NCI-H345 treated with DMSO at 0.1 percent for 48 hours (cell line): ENCODE measurements around the gene CBX4.
A peak's percentile ranks its signal among the peaks of the same experiment; 100 is the strongest.

Source experiments
- DNase-seq: peaks from one replicate; lab custom pipeline; 2025; ENCODE audit not compliant: unreplicated experiment; lab: John Stamatoyannopoulos, UW

Gene CBX4

GRCh38 chr17:79814974-79815835 lies 24.0 kb downstream of the CBX4 start:
- no peak for DNase-seq

DNA sequence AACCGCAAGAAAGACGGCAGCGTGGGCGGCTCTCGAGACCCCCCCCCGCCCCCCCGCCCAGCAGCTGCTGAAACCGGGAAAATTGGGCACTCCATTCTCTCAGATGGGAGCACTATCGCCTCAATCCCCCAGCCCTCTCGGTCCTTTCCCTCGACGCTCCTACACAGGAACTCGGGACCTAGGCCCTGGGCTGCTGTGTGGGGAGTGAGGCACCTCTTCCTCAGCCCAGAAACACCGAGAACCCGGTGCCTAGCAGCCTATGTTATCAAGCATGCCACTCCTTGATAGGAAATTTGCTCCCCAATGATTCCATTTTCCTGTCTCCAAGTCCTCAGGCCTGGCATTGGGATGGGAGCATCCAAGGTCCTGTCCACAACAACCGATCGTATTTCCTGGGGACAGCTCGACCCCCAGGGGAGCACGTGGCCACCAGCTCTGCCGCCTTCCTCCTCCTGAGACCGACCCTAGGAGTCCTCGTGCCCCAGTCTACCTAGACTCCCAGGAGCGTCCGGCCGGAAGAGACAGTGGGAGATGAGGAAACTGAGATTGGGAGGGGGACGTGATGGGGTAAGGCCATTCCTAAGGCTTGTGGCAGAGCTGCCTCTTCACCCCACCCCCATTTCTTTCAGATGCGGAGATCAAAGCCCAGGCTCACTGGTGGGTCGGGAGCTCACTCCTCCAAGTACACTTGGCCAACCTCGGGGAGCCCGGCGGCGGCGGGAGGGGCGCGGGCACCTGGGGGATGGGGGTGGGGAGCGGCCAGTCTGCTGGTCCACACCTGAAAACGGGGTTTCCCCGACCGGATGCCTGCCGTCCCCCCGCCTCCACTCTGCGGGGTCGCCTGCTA lies 24.9 kb downstream of the CBX4 start:
- DNase-seq: no peak

- DNase-seq: no peak
These were observed 25.7 kb downstream of the CBX4 start for GRCh38 chr17:79813297-79814126.

GRCh38 chr17:79812353-79813258 lies 26.6 kb downstream of the CBX4 start:
- no peak for DNase-seq

DNA sequence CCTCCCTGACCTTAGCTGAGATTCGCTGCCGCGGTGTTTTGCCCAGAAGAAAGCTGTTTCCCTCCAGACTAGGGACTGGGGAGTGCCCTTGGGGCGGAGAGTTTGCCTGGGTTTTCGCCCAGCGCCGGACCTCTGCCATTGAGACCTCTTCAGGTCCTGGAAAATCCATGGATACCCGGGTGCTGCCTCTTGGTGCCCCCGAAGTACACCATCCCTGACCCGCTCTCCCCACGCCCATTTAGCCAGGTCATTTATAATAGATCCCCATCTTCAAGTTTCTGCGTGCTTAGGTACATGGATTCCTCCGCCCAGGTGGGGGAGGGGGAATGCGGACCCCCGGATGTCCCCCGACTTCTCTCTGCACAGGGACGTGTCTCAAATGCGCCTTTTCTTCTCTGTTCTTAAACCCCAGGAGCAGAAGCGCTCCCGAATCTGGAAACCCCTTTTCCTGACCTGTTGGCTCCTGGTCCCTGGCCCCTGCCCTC lies 27.3 kb downstream of the CBX4 start:
- DNase-seq: no peak

GRCh38 chr17:79811011-79811867 lies 28.0 kb downstream of the CBX4 start:
- peak; percentile 82 for DNase-seq

GRCh38 chr17:79810130-79811010 lies 28.9 kb downstream of the CBX4 start:
- peak; percentile 91 for DNase-seq

DNA sequence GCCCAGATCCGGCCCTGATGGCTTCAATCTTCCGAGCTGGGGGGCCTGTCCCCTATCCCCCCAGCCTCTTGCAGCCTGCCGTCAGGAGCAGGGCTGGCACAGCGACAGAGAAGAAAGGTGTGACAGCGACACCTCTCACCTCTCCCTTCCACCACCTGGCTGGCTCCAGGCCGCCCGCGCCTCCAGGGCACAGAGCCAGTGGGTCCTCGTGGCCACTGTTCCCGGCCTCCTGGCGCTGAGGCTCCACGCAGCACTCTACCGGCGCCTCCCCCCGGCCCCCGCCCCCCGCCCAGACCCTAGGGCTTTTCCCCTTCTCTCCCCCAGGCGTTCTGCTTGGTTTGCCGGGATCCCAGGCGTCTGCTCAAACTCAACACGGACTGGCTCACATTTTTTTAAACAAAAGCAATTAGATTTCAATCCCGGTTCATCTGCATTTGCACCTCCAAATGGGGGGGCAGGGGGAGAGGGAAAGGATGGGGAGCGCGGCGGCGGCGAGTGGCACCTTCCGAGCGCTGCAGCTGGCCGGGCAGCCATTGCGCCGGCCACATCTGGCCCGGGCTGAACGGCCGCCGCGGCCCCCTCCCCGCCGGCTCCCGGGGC lies 29.6 kb downstream of the CBX4 start:
- DNase-seq: peak; percentile 45

DNA sequence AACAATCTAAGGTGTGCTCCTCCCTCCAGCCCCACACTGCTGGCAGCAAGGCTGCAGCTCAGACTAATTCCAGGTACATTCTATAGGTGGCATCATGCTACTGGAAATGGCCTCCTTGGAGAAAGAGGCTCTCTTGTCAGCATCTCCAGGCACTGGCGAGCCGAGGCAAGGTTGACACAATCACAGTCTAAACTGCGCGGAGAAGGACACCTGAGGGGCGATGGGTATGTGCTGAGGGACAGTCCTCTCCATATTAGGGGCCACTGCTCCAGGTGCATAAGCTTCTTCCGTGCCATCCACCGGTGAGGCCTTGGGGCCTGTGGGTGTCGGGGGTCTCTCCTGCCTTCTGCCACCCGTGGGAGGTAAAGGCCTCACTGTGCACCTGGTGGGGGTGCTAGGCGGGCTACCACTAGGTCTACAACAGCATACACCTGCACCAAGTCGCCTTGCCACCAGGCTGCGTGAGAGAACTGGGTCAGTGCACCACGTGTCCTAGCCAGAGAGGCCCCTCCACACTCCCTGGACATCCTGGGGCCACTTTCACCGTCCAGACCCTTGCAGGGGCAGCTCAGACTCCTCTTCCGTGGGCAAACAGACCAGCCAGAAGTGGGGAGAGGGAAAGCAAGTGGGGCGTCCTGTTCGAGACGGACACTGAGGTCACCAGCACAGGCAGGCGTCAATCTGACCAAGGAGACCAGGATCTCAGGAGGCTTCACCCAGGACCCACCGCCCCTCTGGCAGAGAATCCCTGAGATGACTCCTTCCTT lies 30.3 kb downstream of the CBX4 start:
- DNase-seq: peak; percentile 94

DNA sequence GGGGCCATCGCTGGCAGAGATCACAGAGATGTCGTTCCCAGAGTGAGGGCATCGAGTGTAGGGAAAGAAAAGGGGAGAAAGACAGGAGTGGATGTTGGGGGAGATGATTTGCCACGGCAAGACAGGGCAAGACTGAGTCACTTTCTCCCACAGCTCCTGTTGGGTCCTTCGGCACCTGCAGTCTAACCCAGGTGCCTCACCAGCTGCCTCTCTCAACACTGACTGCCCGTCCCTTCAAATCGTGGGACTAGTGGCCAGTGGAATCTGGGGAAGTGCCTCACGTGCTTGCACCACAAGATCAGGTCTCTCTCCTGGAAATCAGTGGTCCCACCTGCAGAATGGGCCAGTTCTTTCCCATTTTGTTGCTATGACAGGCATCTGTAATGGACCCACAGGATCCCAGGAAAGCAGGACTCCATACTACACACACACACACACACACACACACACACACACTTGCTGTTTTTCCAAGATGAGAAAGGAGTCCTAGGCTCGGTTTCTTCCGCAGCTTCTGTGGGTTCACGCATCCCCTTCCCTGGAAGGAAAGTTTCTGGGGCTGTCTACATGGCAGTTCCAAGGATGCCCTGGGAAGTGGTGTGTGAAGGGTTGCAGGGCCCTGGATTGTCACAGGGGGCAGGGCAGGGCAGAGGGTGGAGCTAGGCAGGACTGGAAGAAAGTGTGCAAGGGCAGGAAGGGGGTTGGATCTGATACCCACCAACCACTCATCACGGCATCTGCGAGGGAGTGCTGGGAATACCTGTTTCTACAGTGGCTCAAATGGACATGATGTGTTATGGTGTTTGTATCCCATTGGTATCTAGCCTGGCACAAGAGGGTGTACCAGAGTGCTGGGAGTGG lies 32.1 kb downstream of the CBX4 start:
- DNase-seq: no peak

- no peak for DNase-seq
These were observed 32.8 kb downstream of the CBX4 start for GRCh38 chr17:79806446-79806760.

DNA sequence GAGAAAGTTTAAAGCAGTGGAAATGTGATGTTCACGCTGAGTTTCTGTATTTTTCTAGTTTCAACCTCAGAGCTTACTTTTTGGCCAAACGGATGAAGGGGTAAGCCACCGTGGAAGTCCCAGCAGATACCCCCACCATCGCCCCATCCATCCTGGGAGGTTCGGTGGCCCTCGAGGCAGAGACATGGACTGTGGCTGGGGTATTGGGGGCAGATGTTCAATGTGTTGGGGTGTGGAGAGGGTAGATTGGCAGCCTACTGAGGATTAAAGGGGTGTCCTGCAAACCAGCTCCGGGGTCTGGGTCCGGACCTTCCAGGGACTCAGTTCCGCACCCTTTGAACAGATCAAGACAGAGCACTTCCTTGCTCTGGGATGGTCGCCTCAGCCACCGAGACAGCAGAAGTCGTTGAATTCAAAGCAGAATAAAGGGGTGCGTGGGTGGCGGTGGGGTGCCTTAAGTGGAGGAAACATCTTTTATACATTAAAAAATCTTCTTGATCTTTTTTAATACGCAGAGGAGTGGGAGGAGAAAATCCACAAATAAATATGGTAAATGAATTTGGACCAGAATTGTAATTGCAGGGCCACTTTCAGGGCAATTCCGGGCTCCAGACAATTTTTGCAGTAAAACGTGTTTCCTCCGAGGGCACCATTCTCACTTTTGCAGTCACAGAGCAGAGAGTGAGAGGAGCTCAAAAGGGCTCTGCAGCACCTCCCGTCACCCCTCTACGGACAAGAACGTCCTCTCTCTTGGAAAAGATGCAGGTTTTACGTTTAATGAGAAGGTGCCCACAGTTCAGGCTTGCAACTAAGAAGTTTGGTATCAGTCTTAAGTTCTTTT lies 34.2 kb downstream of the CBX4 start:
- no peak for DNase-seq

DNA sequence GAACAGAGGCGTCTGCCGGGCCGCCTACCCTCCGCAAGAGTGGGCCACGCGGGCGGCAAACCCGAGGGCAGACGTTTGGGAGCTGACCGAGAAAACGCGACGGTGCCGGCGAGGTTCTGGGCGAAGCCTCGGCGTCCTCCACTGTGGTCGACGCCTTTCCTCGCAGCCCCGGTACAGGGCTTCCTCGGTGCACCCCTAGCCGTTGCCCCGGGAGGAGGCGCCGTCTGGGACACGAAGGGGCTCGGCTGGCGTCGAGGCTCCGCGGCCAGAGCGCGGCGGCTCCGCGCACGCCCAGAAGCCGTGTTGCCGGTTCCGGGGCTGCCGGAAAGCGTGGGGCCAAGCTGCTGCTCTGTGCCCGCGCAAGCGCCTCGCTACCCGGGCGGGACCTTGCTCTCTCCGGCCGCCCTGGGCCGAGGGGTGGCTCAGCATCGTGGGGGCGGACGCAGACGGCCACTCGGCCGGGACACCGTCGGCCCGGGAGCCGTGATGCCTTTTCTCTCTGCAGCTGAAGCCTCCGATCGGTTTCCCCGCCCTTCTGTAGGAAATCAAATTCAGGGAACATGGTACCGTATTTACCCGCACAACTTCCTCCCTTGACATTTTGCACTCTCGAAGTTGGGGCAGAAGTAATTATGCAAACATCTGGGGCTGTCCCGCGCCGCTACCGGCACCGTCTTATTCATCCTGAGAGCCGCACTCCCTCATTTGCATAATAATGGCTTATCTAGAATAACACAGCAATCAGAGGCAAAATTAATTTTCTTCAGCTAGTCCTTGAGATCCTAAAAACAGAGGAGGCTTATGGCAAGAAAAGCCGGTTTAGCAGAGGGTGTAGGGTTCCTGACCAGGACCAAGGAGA lies 35.0 kb downstream of the CBX4 start:
- no peak for DNase-seq

DNA sequence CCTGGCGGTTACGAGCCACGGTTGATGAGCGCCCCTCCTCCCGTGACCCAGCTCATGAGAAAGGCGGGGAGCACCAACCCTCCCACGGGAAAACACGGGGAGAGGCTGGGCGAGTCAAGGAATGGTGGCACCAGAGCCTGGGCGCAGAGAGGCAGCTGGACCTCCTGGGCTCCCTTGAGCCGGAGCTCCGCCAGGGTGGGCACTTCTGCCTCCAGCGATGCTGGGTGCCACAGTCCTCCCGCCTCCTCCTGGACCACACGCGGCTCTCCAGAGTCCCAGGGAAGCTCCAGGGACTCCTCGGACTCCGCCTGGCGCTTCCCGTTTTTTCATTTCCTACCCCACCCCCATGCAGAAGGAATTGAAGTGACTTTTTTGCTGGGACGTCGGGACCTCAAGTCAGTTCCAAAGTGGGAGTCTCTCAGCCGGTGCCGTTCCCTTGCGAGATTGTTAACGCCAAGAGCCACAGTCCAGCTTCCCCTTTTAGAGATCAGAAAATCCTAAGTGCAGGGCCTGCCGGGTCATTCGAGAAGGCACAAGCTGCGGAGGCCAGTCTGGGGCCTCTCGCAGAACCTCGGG lies 35.7 kb downstream of the CBX4 start:
- DNase-seq: no peak
